WTC11 (cell line): ENCODE measurements around the gene UTP20. TPM values are rescaled to one million over a fixed set of nuclear protein-coding genes. Genes with fewer than 3 reads are reported as not detected.

ENCODE experiments used
- ATAC-seq: fragments of 200-7000 bp; cut with Tn5 transposase; 2 replicates; pipeline ENCODE4 v1.10.0; 2021; ENCODE audit warnings: mild to moderate bottlenecking, moderate library complexity
- CTCF ChIA-PET: fragments of 300-600 bp; sonication (Branson Sonifier 250); formaldehyde crosslinking; loops from one replicate; lab custom pipeline; 2021; ENCODE audit warnings: antibody characterized with exemption; lab: Charles Lee
- POLR2A ChIA-PET: fragments of 350-600 bp; sonication (Branson Sonifier 250); formaldehyde crosslinking; loops from one replicate; lab custom pipeline; 2021; ENCODE audit warnings: antibody characterized with exemption; lab: Charles Lee
- DNase-seq: peaks from one replicate; pipeline ENCODE4 v3.0.0; 2021; ENCODE audit warnings: low spot score
- H3K27ac Mint-ChIP-seq: 2 replicates; pipeline ENCODE4 v1.8.0; 2021; ENCODE audit warnings: mixed read lengths
- H3K27me3 Mint-ChIP-seq: 2 replicates; pipeline ENCODE4 v1.8.0; 2021; ENCODE audit warnings: low read depth, mild to moderate bottlenecking, moderate library complexity, mixed read lengths
- H3K36me3 Mint-ChIP-seq: 2 replicates; pipeline ENCODE4 v1.8.0; 2021; ENCODE audit warnings: mixed read lengths
- H3K4me1 Mint-ChIP-seq: 2 replicates; pipeline ENCODE4 v1.8.0; 2022; ENCODE audit warnings: mixed read lengths
- H3K4me3 Mint-ChIP-seq: 2 replicates; pipeline ENCODE4 v1.8.0; 2021; ENCODE audit warnings: mild to moderate bottlenecking, moderate library complexity, mixed read lengths
- H3K9me3 Mint-ChIP-seq: 2 replicates; pipeline ENCODE4 v1.8.0; 2021; ENCODE audit warnings: mixed read lengths
- AFF4 ChIP-seq: sonication (generic); formaldehyde crosslinking; IDR thresholded peaks from 2 replicates; pipeline ENCODE4 v1.8.1; 2023; ENCODE audit warnings: mild to moderate bottlenecking, missing genetic modification reagents, borderline replicate concordance
- ATF3 ChIP-seq: sonication (generic); formaldehyde crosslinking; conservative IDR thresholded peaks from 2 replicates; pipeline ENCODE4 v1.8.1; 2022; ENCODE audit warnings: mild to moderate bottlenecking, missing genetic modification reagents
- ATF6 ChIP-seq: sonication (generic); formaldehyde crosslinking; IDR thresholded peaks from 2 replicates; pipeline ENCODE4 v1.8.1; 2023; ENCODE audit warnings: mild to moderate bottlenecking, missing genetic modification reagents
- E2F4 ChIP-seq: sonication (generic); formaldehyde crosslinking; IDR thresholded peaks from 2 replicates; pipeline ENCODE4 v1.8.1; 2022; ENCODE audit warnings: low read depth, mild to moderate bottlenecking, moderate library complexity, missing genetic modification reagents, borderline replicate concordance
- E2F5 ChIP-seq: sonication (generic); formaldehyde crosslinking; IDR thresholded peaks from 2 replicates; pipeline ENCODE4 v1.8.1; 2022; ENCODE audit warnings: mild to moderate bottlenecking, moderate library complexity, missing genetic modification reagents
- ERG ChIP-seq: fragments of 250-450 bp; sonication (Bioruptor Pico); IDR thresholded peaks from 2 replicates; pipeline ENCODE4 v1.8.0; 2021; ENCODE audit warnings: mild to moderate bottlenecking
- GABPB1 ChIP-seq: sonication (generic); formaldehyde crosslinking; IDR thresholded peaks from 2 replicates; pipeline ENCODE4 v1.8.1; 2023; ENCODE audit warnings: mild to moderate bottlenecking, missing genetic modification reagents
- IRF2 ChIP-seq: sonication (generic); formaldehyde crosslinking; IDR thresholded peaks from 2 replicates; pipeline ENCODE4 v1.8.0; 2022; ENCODE audit warnings: low read depth, missing genetic modification reagents, borderline replicate concordance
- MLX ChIP-seq: sonication (generic); formaldehyde crosslinking; IDR thresholded peaks from 2 replicates; pipeline ENCODE4 v1.8.1; 2023; ENCODE audit warnings: mild to moderate bottlenecking, missing genetic modification reagents, moderate library complexity
- NFATC4 ChIP-seq: fragments of 250-450 bp; sonication (Bioruptor Pico); IDR thresholded peaks from 2 replicates; pipeline ENCODE4 v1.9.0; 2021; ENCODE audit warnings: mild to moderate bottlenecking
- NR1H2 ChIP-seq: sonication (generic); formaldehyde crosslinking; IDR thresholded peaks from 2 replicates; pipeline ENCODE4 v1.9.0; 2021; ENCODE audit warnings: mild to moderate bottlenecking, moderate library complexity, missing genetic modification reagents
- USF2 ChIP-seq: sonication (generic); formaldehyde crosslinking; IDR thresholded peaks from 2 replicates; pipeline ENCODE4 v1.8.1; 2023; ENCODE audit warnings: mild to moderate bottlenecking, missing genetic modification reagents, moderate library complexity
- ZNF138 ChIP-seq: sonication (generic); formaldehyde crosslinking; conservative IDR thresholded peaks from 2 replicates; pipeline ENCODE4 v1.8.1; 2022; ENCODE audit warnings: mild to moderate bottlenecking, moderate library complexity, missing genetic modification reagents
- ZNF671 ChIP-seq: fragments of 250-450 bp; sonication (Bioruptor Pico); IDR thresholded peaks from 2 replicates; pipeline ENCODE4 v1.8.0; 2021; ENCODE audit warnings: mild to moderate bottlenecking
- ZSCAN18 ChIP-seq: fragments of 250-450 bp; sonication (Bioruptor Pico); IDR thresholded peaks from 2 replicates; pipeline ENCODE4 v2.1.2; 2022; ENCODE audit warnings: mild to moderate bottlenecking, moderate library complexity
- total RNA-seq: library from RNA; stranded (reverse); gene quantifications from 3 replicates; pipeline ENCODE4 v1.2.3, GENCODE V29; 2021

Gene UTP20
- total RNA-seq, 1 experiment from 2014 or later = 34.1 TPM

GRCh38 chr12:101287357-101287756, 7.5 kb downstream of the UTP20 start:
- no peak overlapping the region for H3K4me3 Mint-ChIP-seq
- ATAC-seq = no peak

GRCh38 chr12:101297661-101298060, 17.8 kb downstream of the UTP20 start:
- H3K27ac Mint-ChIP-seq = no peak overlapping the region
- CTCF ChIA-PET = no interaction called here
- H3K4me1 Mint-ChIP-seq = no peaks in the 10 kb centered on the region
- H3K9me3 Mint-ChIP-seq = no peaks in the 10 kb centered on the region
- POLR2A ChIA-PET = no interaction called here
- H3K36me3 Mint-ChIP-seq = peaks cover 60% of the 10 kb centered on the region
- H3K4me3 Mint-ChIP-seq = no peak overlapping the region
- DNase-seq (no peak), ATAC-seq (no peak)
- H3K27me3 Mint-ChIP-seq = no peaks in the 10 kb centered on the region
- TF ChIP-seq MLX (CRISPR knock-in tag) = no peak
- no peak for TF ChIP-seq IRF2 (CRISPR knock-in tag)
- no peak for TF ChIP-seq NFATC4 (CRISPR knock-in tag)
- no peak for TF ChIP-seq E2F5
- TF ChIP-seq ERG (CRISPR knock-in tag) = no peak
- TF ChIP-seq AFF4 (CRISPR knock-in tag) = no peak

More at GRCh38 chr12:101287357-101287756, 7.5 kb downstream of the UTP20 start:
- H3K4me1 Mint-ChIP-seq = no peaks in the 10 kb centered on the region
- no peaks in the 10 kb centered on the region for H3K9me3 Mint-ChIP-seq
- POLR2A ChIA-PET = no interaction called here
- CTCF ChIA-PET = no interaction called here
- TF ChIP-seq GABPB1 (CRISPR knock-in tag) (no peak), ATF3 (CRISPR knock-in tag) (no peak), ZNF138 (CRISPR knock-in tag) (no peak), NFATC4 (CRISPR knock-in tag) (no peak), NR1H2 (CRISPR knock-in tag) (no peak), ZNF671 (no peak), USF2 (no peak), ATF6 (CRISPR knock-in tag) (no peak), ZSCAN18 (no peak), E2F4 (CRISPR knock-in tag) (no peak)
- no peaks in the 10 kb centered on the region for H3K27me3 Mint-ChIP-seq
- no peak overlapping the region for H3K27ac Mint-ChIP-seq
- no peak for DNase-seq
- peaks cover 53% of the 10 kb centered on the region for H3K36me3 Mint-ChIP-seq
